Measurements from ENCODE around the gene OR56A5. TPM values are rescaled to one million over a fixed set of nuclear protein-coding genes. Genes with fewer than 3 reads are reported as not detected.

The OR56A5 gene
- total and polyA plus RNA-seq, 12 donors, result not detected

GRCh38 chr11:5933116-5933515 is 35.2 kb downstream of the OR56A5 start:
- no peaks in the 10 kb centered on the region for H3K4me1 ChIP-seq
- no peaks in the 10 kb centered on the region for H3K36me3 ChIP-seq
- no peak for DNase-seq
- H3K27me3 ChIP-seq, result no peaks in the 10 kb centered on the region
- peaks cover 0 to 29% (median 0%) of the 10 kb centered on the region in 11 donors for H3K9me3 ChIP-seq
- WGBS, 2 donors, result 89 to 93% methylated on average over 10 of the region's 10 CpGs
- ATAC-seq, result no peak
- H3K27ac ChIP-seq, result no peak overlapping the region
- H3K4me3 ChIP-seq, result no peak overlapping the region
- intact Hi-C loops (cut with DNase I), result no loop called here
- TF ChIP-seq, protein P1, sequence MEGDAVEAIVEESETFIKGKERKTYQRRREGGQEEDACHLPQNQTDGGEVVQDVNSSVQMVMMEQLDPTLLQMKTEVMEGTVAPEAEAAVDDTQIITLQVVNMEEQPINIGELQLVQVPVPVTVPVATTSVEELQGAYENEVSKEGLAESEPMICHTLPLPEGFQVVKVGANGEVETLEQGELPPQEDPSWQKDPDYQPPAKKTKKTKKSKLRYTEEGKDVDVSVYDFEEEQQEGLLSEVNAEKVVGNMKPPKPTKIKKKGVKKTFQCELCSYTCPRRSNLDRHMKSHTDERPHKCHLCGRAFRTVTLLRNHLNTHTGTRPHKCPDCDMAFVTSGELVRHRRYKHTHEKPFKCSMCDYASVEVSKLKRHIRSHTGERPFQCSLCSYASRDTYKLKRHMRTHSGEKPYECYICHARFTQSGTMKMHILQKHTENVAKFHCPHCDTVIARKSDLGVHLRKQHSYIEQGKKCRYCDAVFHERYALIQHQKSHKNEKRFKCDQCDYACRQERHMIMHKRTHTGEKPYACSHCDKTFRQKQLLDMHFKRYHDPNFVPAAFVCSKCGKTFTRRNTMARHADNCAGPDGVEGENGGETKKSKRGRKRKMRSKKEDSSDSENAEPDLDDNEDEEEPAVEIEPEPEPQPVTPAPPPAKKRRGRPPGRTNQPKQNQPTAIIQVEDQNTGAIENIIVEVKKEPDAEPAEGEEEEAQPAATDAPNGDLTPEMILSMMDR (IDR thresholded peaks at IDR 0.05), result no peak

- Histone ChIP-seq H3K4me1 (no peaks in the 10 kb centered on the region), H3K27me3 (no peaks in the 10 kb centered on the region), H3K27ac (no peak overlapping the region), H3K36me3 (no peaks in the 10 kb centered on the region), H3K9me3 (peaks cover 0 to 29% (median 0%) of the 10 kb centered on the region in 11 donors), H3K4me3 (no peak overlapping the region)
- WGBS, 2 donors, result 92 to 95% methylated on average over 11 of the region's 11 CpGs
- no peak for ATAC-seq
- intact Hi-C loops (cut with DNase I), result no loop called here
- DNase-seq, result no peak
- TF ChIP-seq, protein P1 (IDR thresholded peaks at IDR 0.05), result no peak
Measured at GRCh38 chr11:5932671-5933070, 35.6 kb downstream of the OR56A5 start.

- Histone ChIP-seq H3K4me3 (no peak overlapping the region), H3K36me3 (no peaks in the 10 kb centered on the region), H3K9me3 (peaks cover 0 to 32% (median 0%) of the 10 kb centered on the region in 11 donors), H3K27me3 (no peaks in the 10 kb centered on the region), H3K27ac (no peak overlapping the region), H3K4me1 (no peaks in the 10 kb centered on the region)
- DNase-seq (no peak), ATAC-seq (no peak)
- intact Hi-C loops (cut with DNase I), result no loop called here
- 90 to 92% methylated on average over 8 of the region's 8 CpGs for WGBS, 2 donors
- TF ChIP-seq, protein P1 (IDR thresholded peaks at IDR 0.05), result no peak
Measured at GRCh38 chr11:5931061-5931460, 37.2 kb downstream of the OR56A5 start.

- Histone ChIP-seq H3K36me3 (no peaks in the 10 kb centered on the region), H3K4me1 (no peaks in the 10 kb centered on the region), H3K27ac (no peak overlapping the region), H3K9me3 (peaks cover 0 to 36% (median 0%) of the 10 kb centered on the region in 11 donors), H3K27me3 (no peaks in the 10 kb centered on the region), H3K4me3 (no peak overlapping the region)
- WGBS, 2 donors, result 89 to 95% methylated on average over 19 of the region's 19 CpGs
- intact Hi-C loops (cut with DNase I), result no loop called here
- DNase-seq, result no peak
- ATAC-seq, result no peak
- TF ChIP-seq, protein P1 (IDR thresholded peaks at IDR 0.05), result no peak
Measured at GRCh38 chr11:5930614-5931013, 37.7 kb downstream of the OR56A5 start.
